A549 (cell line): Measurements from ENCODE around the gene HSPBP1.

Experiments used
- CTCF ChIP-seq: fragments of >200 bp; sonication (Bioruptor Twin); formaldehyde crosslinking; IDR thresholded peaks from 3 replicates; pipeline ENCODE4 v1.5.1; 2016
- HDAC2 ChIP-seq: fragments of 200-600 bp; sonication (generic); IDR thresholded peaks from 2 replicates; pipeline ENCODE4 v1.6.1; 2016
- POLR2A ChIP-seq: IDR thresholded peaks from 2 replicates; pipeline ENCODE4 v1.6.1; 2012; ENCODE audit warnings: mild to moderate bottlenecking, low read length
- REST ChIP-seq: fragments of 200-600 bp; sonication (generic); IDR thresholded peaks from 2 replicates; pipeline ENCODE4 v1.6.1; 2016; ENCODE audit warnings: antibody characterized with exemption, mild to moderate bottlenecking, moderate library complexity
- RNF2 ChIP-seq: fragments of 200-600 bp; sonication (generic); IDR thresholded peaks from 2 replicates; pipeline ENCODE4 v1.6.1; 2016; ENCODE audit warnings: low read depth, mild to moderate bottlenecking, antibody characterized with exemption, moderate library complexity, borderline replicate concordance

DNA sequence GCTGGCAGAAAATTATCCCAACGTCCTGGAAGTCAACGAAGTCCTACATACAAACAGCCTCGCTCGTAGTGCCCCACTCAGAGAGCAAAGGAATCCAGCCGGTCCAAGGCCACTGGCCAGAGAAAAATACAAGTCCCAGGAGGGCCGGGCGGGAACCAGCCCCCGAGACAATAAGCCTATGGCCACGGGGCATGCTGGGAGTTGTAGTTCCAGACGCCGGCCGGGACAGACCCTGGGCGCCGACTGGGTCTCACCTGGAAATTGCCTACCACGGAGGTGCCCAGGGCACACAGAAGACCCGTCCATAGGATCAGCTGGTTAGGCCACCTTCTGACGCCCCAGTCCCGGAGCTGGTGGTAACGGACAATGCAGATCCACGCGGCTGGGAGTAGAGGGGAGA, 39.9 kb upstream of the HSPBP1 start:
- TF ChIP-seq REST (no peak), POLR2A (no peak), CTCF (no peak), HDAC2 (no peak), RNF2 (no peak)
